ENCODE results near the gene ZNF646. TPM values are rescaled to one million over a fixed set of nuclear protein-coding genes. Genes with fewer than 3 reads are reported as not detected.

ZNF646 gene
- total and polyA plus RNA-seq, 2 of the 13 experiments (the other 11 are each of a cell fraction or from before 2014, with no cell fraction given): 3.4 to 10.9 TPM

DNA sequence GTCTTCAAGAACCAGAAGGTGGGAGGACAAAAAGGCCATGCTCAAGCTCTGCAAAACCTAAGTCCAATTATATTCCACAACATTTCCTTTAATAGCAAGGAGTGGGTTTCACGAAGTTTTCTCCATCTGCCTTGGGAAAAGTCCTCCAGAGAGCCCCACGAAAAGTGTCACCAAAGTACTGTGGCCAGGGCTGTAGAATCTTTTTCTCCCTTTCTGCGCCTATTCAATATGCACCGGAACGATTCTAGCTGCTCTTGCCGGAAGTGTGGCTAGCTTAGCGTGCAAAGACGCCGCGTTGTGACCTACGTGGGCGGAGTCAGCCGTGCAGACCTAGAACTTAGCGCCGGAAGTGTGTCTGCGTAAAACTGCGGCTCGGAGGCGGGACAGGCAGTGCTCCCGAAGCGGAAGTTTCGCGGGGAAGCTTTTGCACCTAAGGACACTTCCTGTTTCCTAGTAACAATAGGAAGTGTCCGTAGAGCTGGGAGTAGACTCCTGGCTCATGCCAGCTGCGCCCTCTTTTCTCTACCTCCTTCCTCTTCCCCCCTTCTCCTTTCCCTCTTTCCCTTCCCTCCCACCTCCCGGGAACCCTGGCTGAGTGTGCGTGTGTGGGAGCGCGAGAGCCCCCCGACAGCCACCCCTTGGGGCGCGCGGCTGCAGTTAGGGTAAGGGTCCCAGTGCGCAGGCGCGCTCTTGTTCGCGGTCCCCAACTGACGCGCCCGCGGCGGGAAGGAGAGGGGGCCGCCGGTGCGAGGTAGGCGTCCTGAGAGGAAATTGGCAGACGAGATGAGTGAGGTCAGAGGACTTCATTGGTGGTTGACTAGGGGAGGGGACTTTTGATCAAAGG, at the start of gene ZNF646, which contains the start of gene ZNF668 (continued):
- TF ChIP-seq, protein P1, sequence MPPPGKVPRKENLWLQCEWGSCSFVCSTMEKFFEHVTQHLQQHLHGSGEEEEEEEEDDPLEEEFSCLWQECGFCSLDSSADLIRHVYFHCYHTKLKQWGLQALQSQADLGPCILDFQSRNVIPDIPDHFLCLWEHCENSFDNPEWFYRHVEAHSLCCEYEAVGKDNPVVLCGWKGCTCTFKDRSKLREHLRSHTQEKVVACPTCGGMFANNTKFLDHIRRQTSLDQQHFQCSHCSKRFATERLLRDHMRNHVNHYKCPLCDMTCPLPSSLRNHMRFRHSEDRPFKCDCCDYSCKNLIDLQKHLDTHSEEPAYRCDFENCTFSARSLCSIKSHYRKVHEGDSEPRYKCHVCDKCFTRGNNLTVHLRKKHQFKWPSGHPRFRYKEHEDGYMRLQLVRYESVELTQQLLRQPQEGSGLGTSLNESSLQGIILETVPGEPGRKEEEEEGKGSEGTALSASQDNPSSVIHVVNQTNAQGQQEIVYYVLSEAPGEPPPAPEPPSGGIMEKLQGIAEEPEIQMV (CRISPR knock-in tag; IDR thresholded peaks at IDR 0.05; ENCODE audit: low read depth): peak; percentile 80
- TF ChIP-seq CAMTA2 (CRISPR knock-in tag; IDR thresholded peaks at IDR 0.05; ENCODE audit: borderline replicate concordance) (peak; percentile 23; the same call in 1 of the 2 replicates), PLRG1 (conservative IDR thresholded peaks at IDR 0.05) (no peak), ZFP1 (CRISPR knock-in tag; IDR thresholded peaks at IDR 0.05) (0 out of 2 replicates have a peak, but pooled peaks have one; percentile 57), MZF1 (CRISPR knock-in tag; IDR thresholded peaks at IDR 0.05; ENCODE audit: borderline replicate concordance) (no peak; the same call in 1 of the 2 replicates), ARHGAP35 (CRISPR knock-in tag; IDR thresholded peaks at IDR 0.05; ENCODE audit: borderline replicate concordance) (peak; percentile 73), DMAP1 (CRISPR knock-in tag; IDR thresholded peaks at IDR 0.05) (peak; percentile 85), ZNF205 (CRISPR knock-in tag; IDR thresholded peaks at IDR 0.05) (peak; percentile 94), ARNT (IDR thresholded peaks at IDR 0.05) (no peak), SOX5 (CRISPR knock-in tag; IDR thresholded peaks at IDR 0.05; ENCODE audit: borderline replicate concordance) (peak; percentile 79; the same call in 1 of the 2 replicates), PHF8 (CRISPR knock-in tag; IDR thresholded peaks at IDR 0.05) (peak; percentile 77; the same call in 1 of the 2 replicates), ZNF468 (CRISPR knock-in tag; IDR thresholded peaks at IDR 0.05) (no peak), PHF20 (CRISPR knock-in tag; IDR thresholded peaks at IDR 0.05) (peak; percentile 98), ZNF263 (CRISPR knock-in tag; IDR thresholded peaks at IDR 0.05) (peak; percentile 100), TCF12 (IDR thresholded peaks at IDR 0.05) (no peak), TCF12 (CRISPR knock-in tag; IDR thresholded peaks at IDR 0.05) (peak; percentile 31; the same call in 1 of the 2 replicates), HDAC1 (CRISPR knock-in tag; IDR thresholded peaks at IDR 0.05) (peak; percentile 83; the same call in 1 of the 2 replicates), TBL1XR1 (IDR thresholded peaks at IDR 0.05; ENCODE audit: borderline replicate concordance, low read length, partially characterized antibody) (peak; percentile 45), HMG20A (CRISPR knock-in tag; IDR thresholded peaks at IDR 0.05; ENCODE audit: borderline replicate concordance) (0 out of 2 replicates have a peak, but pooled peaks have one; percentile 31), NRL (CRISPR knock-in tag; IDR thresholded peaks at IDR 0.05; ENCODE audit: borderline replicate concordance) (peak; percentile 78; the same call in 1 of the 2 replicates), SP5 (CRISPR knock-in tag; IDR thresholded peaks at IDR 0.05; ENCODE audit: borderline replicate concordance, low read depth) (peak; percentile 91), ETV6 (CRISPR knock-in tag; conservative IDR thresholded peaks at IDR 0.05) (peak; percentile 83; the same call in 1 of the 2 replicates), ZNF773 (CRISPR knock-in tag; IDR thresholded peaks at IDR 0.05; ENCODE audit: borderline replicate concordance) (peak; percentile 51; the same call in 1 of the 2 replicates), ZNF724P (CRISPR knock-in tag; IDR thresholded peaks at IDR 0.05; ENCODE audit: borderline replicate concordance) (peak; percentile 71; the same call in 1 of the 2 replicates), ZNF629 (CRISPR knock-in tag; conservative IDR thresholded peaks at IDR 0.05) (peak; percentile 4; the same call in 1 of the 2 replicates)
- TF ChIP-seq, protein P2, sequence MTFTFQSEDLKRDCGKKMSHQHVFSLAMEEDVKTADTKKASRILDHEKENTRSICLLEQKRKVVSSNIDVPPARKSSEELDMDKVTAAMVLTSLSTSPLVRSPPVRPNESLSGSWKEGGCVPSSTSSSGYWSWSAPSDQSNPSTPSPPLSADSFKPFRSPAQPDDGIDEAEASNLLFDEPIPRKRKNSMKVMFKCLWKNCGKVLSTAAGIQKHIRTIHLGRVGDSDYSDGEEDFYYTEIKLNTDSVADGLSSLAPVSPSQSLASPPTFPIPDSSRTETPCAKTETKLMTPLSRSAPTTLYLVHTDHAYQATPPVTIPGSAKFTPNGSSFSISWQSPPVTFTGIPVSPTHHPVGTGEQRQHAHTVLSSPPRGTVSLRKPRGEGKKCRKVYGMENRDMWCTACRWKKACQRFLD (CRISPR knock-in tag; IDR thresholded peaks at IDR 0.05; ENCODE audit: borderline replicate concordance): peak; percentile 35; the same call in 1 of the 2 replicates
- TF ChIP-seq, protein P3, sequence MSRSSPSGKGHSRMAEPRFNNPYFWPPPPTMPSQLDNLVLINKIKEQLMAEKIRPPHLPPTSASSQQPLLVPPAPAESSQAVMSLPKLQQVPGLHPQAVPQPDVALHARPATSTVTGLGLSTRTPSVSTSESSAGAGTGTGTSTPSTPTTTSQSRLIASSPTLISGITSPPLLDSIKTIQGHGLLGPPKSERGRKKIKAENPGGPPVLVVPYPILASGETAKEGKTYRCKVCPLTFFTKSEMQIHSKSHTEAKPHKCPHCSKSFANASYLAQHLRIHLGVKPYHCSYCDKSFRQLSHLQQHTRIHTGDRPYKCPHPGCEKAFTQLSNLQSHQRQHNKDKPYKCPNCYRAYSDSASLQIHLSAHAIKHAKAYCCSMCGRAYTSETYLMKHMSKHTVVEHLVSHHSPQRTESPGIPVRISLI (CRISPR knock-in tag; IDR thresholded peaks at IDR 0.05; ENCODE audit: borderline replicate concordance): peak; percentile 49; the same call in 1 of the 2 replicates
